PC-3 (cell line): Measurements from ENCODE around the gene ELN.

Experiments used
- EZH2 ChIP-seq: fragments of 300-600 bp; sonication (generic); IDR thresholded peaks from one replicate; pipeline ENCODE4 v1.6.1; 2017; ENCODE audit warnings: antibody characterized with exemption, mild to moderate bottlenecking, low read length; ENCODE audit not compliant: unreplicated experiment
- EZH2phosphoT487 ChIP-seq: fragments of 300-600 bp; sonication (generic); IDR thresholded peaks from 2 replicates; pipeline ENCODE4 v1.6.1; 2018; ENCODE audit warnings: mild to moderate bottlenecking, antibody characterized with exemption, low read length, borderline replicate concordance
- TF ChIP-seq, protein P1 (sequence below): fragments of 300-600 bp; sonication (generic); conservative IDR thresholded peaks from 2 replicates; pipeline ENCODE4 v1.5.1; 2017; ENCODE audit warnings: antibody characterized with exemption, low read depth, mild to moderate bottlenecking, low read length

DNA sequence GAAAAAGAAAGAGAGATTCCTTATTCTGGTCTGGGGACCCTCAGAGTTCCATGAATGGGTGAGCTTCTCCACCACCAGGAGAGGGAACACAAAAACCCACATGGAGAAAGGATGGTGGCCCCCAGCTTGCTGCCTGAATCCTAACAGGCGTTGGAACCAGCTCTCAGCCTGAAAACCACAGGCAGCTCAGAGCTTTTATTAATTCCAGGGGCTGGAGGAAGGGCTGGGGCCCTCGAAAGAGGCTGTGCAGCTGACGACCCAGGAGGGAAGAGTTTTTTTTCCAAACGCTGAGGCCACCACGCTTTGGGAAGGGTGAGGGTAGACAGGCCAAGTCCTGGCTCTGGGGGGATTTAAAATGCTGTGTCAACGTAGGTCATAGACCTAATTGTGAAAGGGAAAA lies 10.8 kb upstream of the ELN start:
- TF ChIP-seq, protein P1, sequence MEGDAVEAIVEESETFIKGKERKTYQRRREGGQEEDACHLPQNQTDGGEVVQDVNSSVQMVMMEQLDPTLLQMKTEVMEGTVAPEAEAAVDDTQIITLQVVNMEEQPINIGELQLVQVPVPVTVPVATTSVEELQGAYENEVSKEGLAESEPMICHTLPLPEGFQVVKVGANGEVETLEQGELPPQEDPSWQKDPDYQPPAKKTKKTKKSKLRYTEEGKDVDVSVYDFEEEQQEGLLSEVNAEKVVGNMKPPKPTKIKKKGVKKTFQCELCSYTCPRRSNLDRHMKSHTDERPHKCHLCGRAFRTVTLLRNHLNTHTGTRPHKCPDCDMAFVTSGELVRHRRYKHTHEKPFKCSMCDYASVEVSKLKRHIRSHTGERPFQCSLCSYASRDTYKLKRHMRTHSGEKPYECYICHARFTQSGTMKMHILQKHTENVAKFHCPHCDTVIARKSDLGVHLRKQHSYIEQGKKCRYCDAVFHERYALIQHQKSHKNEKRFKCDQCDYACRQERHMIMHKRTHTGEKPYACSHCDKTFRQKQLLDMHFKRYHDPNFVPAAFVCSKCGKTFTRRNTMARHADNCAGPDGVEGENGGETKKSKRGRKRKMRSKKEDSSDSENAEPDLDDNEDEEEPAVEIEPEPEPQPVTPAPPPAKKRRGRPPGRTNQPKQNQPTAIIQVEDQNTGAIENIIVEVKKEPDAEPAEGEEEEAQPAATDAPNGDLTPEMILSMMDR = no peak
- TF ChIP-seq EZH2 = no peak
- TF ChIP-seq EZH2phosphoT487 = no peak
